Muscle of back (tissue), 11 donors: Measurements from ENCODE around the gene LPIN1. TPM values are rescaled to one million over a fixed set of nuclear protein-coding genes. Genes with fewer than 3 reads are reported as not detected.
A peak's percentile ranks its signal among the peaks of the same experiment; 100 is the strongest.

ENCODE experiments used
- DNase-seq, 3 donors: peaks; one replicate each; pipeline versions ENCODE4 v3.0.0 to v3.0.0-alpha.2; 2013
- polyA plus RNA-seq, 10 donors: library from polyadenylated mRNA; unstranded; fragments of 120-200 nt; gene quantifications; one replicate each; pipeline ENCODE4 v1.2.1, GENCODE V29; 2013; ENCODE audit not compliant: insufficient read length in 10 of 10

LPIN1 gene
- polyA plus RNA-seq, 10 donors = 10.8 to 23.2 (median 16.6) TPM

- no peak for DNase-seq
Observed at GRCh38 chr2:11861044-11861443, 114.6 kb downstream of the LPIN1 start.

GRCh38 chr2:11862049-11862448 lies 115.6 kb downstream of the LPIN1 start:
- no peak for DNase-seq

GRCh38 chr2:11863103-11863502 lies 116.7 kb downstream of the LPIN1 start:
- DNase-seq = no peak

GRCh38 chr2:11863513-11864328 lies 117.3 kb downstream of the LPIN1 start:
- peak; percentile 85 to 90 (median 85) for DNase-seq

- DNase-seq = no peak
Observed at GRCh38 chr2:11864724-11865123, 118.3 kb downstream of the LPIN1 start.

- no peak for DNase-seq
Observed at GRCh38 chr2:11865378-11865777, 118.9 kb downstream of the LPIN1 start.

- DNase-seq = no peak
Observed at GRCh38 chr2:11865805-11866204, 119.4 kb downstream of the LPIN1 start.

- no peak for DNase-seq
Observed at GRCh38 chr2:11866358-11867335, 120.2 kb downstream of the LPIN1 start.

GRCh38 chr2:11867926-11868325 lies 121.5 kb downstream of the LPIN1 start:
- no peak for DNase-seq

GRCh38 chr2:11869391-11869991 lies 123.1 kb downstream of the LPIN1 start:
- DNase-seq = no peak

GRCh38 chr2:11870064-11870463 lies 123.6 kb downstream of the LPIN1 start:
- DNase-seq = no peak

GRCh38 chr2:11870584-11870983 lies 124.2 kb downstream of the LPIN1 start:
- DNase-seq = no peak

GRCh38 chr2:11871421-11871820 lies 125.0 kb downstream of the LPIN1 start:
- DNase-seq = no peak

- no peak for DNase-seq
Observed at GRCh38 chr2:11872247-11872947, 126.0 kb downstream of the LPIN1 start.

GRCh38 chr2:11872948-11873269 lies 126.5 kb downstream of the LPIN1 start:
- no peak for DNase-seq

GRCh38 chr2:11873356-11874154 lies 127.1 kb downstream of the LPIN1 start:
- DNase-seq = peak in 2 of 3 donors; percentile 21 to 42

GRCh38 chr2:11874861-11875260 lies 128.4 kb downstream of the LPIN1 start:
- DNase-seq = no peak

GRCh38 chr2:11875481-11875880 lies 129.0 kb downstream of the LPIN1 start:
- DNase-seq = no peak

GRCh38 chr2:11876436-11876835 lies 130.0 kb downstream of the LPIN1 start:
- DNase-seq = no peak

- DNase-seq = no peak
Observed at GRCh38 chr2:11876889-11877288, 130.5 kb downstream of the LPIN1 start.
